Neuronal stem cell (in vitro differentiated cells): Measurements from ENCODE around the gene BRD1.

Experiments used
- DNase-seq: peaks from one replicate; pipeline ENCODE4 v3.0.0-alpha.2; 2013; ENCODE audit warnings: low spot score
- H2AFZ ChIP-seq: one replicate; pipeline ENCODE4 v1.6.1; 2013; ENCODE audit warnings: mild to moderate bottlenecking, low read length, inconsistent platforms
- H2AK5ac ChIP-seq: 2 replicates; pipeline ENCODE4 v1.6.1; 2013; ENCODE audit warnings: low read depth, mild to moderate bottlenecking, inconsistent platforms, low read length, moderate library complexity, mixed read lengths
- H2BK120ac ChIP-seq: 2 replicates; pipeline ENCODE4 v1.6.1; 2013; ENCODE audit warnings: low read depth, mild to moderate bottlenecking, inconsistent platforms, low read length, moderate library complexity, mixed read lengths
- H2BK12ac ChIP-seq: one replicate; pipeline ENCODE4 v1.6.1; 2013; ENCODE audit warnings: low read length, inconsistent platforms
- H2BK15ac ChIP-seq: 2 replicates; pipeline ENCODE4 v1.6.1; 2013; ENCODE audit warnings: mild to moderate bottlenecking, low read length, inconsistent platforms, mixed read lengths
- H2BK5ac ChIP-seq: one replicate; pipeline ENCODE4 v1.6.1; 2013; ENCODE audit warnings: inconsistent platforms, mild to moderate bottlenecking, low read length, moderate library complexity
- H3K14ac ChIP-seq: one replicate; pipeline ENCODE4 v1.6.1; 2013; ENCODE audit warnings: low read length, inconsistent platforms
- H3K18ac ChIP-seq: 2 replicates; pipeline ENCODE4 v1.6.1; 2013; ENCODE audit warnings: low read length, inconsistent platforms
- H3K23ac ChIP-seq: 2 replicates; pipeline ENCODE4 v1.6.1; 2013; ENCODE audit warnings: low read depth, mild to moderate bottlenecking, mixed read lengths, low read length, inconsistent platforms; ENCODE audit not compliant: poor library complexity
- H3K27ac ChIP-seq: replicated peaks from 3 replicates; pipeline ENCODE4 v1.5.1; 2013; ENCODE audit warnings: low read length, inconsistent platforms
- H3K27me3 ChIP-seq, 3 experiments: 2 replicates each; pipeline ENCODE4 v1.6.1; 2013; ENCODE audit warnings: low read length in 3 of 3, mild to moderate bottlenecking in 2 of 3, inconsistent platforms in 1 of 3, low read depth in 1 of 3, mixed read lengths in 1 of 3, moderate library complexity in 1 of 3; ENCODE audit not compliant: control insufficient read depth in 3 of 3, insufficient read depth in 3 of 3
- H3K36me3 ChIP-seq, 2 donors: replicated peaks in 1 of 2; 2 replicates each; pipeline ENCODE4 v1.6.1; 2013; ENCODE audit warnings: low read length in 2 of 2; ENCODE audit not compliant: control insufficient read depth in 2 of 2, insufficient read depth in 2 of 2
- H3K4ac ChIP-seq: 2 replicates; pipeline ENCODE4 v1.6.1; 2013; ENCODE audit warnings: inconsistent platforms, mild to moderate bottlenecking, low read length, moderate library complexity
- H3K4me1 ChIP-seq, 2 donors: 1 replicate in 1 of 2; 2 replicates in 1 of 2; pipeline ENCODE4 v1.6.1; 2013; ENCODE audit warnings: low read length in 2 of 2, low read depth in 1 of 2; ENCODE audit not compliant: control insufficient read depth in 2 of 2, insufficient read depth in 1 of 2
- H3K4me2 ChIP-seq: one replicate; pipeline ENCODE4 v1.6.1; 2013; ENCODE audit warnings: mild to moderate bottlenecking, low read length, inconsistent platforms; ENCODE audit not compliant: insufficient read depth, poor library complexity, severe bottlenecking
- H3K4me3 ChIP-seq, 2 donors: 2 replicates each; pipeline ENCODE4 v1.5.1; 2013; ENCODE audit warnings: low read length in 2 of 2, mild to moderate bottlenecking in 2 of 2, inconsistent platforms in 1 of 2, moderate library complexity in 1 of 2
- H3K79me1 ChIP-seq: one replicate; pipeline ENCODE4 v1.6.1; 2013; ENCODE audit warnings: low read depth, mild to moderate bottlenecking, inconsistent platforms, low read length, moderate library complexity
- H3K9ac ChIP-seq: one replicate; pipeline ENCODE4 v1.6.1; 2013; ENCODE audit warnings: mild to moderate bottlenecking, low read depth, low read length, inconsistent platforms; ENCODE audit not compliant: poor library complexity
- H3K9me3 ChIP-seq, 2 donors: replicated peaks in 1 of 2; 2 replicates each; pipeline versions ENCODE3 to v1.6.1; 2013; ENCODE audit warnings: low read length in 2 of 2, mild to moderate bottlenecking in 2 of 2, inconsistent platforms in 1 of 2, low read depth in 1 of 2, mixed read lengths in 1 of 2, moderate library complexity in 1 of 2; ENCODE audit not compliant: control insufficient read depth in 2 of 2, insufficient read depth in 1 of 2
- H4K8ac ChIP-seq: one replicate; pipeline ENCODE4 v1.6.1; 2013; ENCODE audit warnings: low read depth, mild to moderate bottlenecking, inconsistent platforms, low read length, moderate library complexity
- H4K91ac ChIP-seq: one replicate; pipeline ENCODE4 v1.6.1; 2013; ENCODE audit warnings: low read length, low read depth, mild to moderate bottlenecking, inconsistent platforms; ENCODE audit not compliant: poor library complexity
- WGBS, 2 donors: extraction: QIAGEN DNeasy Blood & Tissue Kit; methylation state at CpG; one replicate each; pipeline ENCODE4 v1.1.7; 2013; ENCODE audit warnings: missing lambda C conversion rate in 2 of 2, mixed read lengths in 1 of 2; ENCODE audit not compliant: insufficient read length in 2 of 2, insufficient replicate concordance in 1 of 2; ENCODE audit errors: extremely low coverage in 2 of 2; 5-methylcytosine and 5-hydroxymethylcytosine counted together

BRD1 gene

DNA sequence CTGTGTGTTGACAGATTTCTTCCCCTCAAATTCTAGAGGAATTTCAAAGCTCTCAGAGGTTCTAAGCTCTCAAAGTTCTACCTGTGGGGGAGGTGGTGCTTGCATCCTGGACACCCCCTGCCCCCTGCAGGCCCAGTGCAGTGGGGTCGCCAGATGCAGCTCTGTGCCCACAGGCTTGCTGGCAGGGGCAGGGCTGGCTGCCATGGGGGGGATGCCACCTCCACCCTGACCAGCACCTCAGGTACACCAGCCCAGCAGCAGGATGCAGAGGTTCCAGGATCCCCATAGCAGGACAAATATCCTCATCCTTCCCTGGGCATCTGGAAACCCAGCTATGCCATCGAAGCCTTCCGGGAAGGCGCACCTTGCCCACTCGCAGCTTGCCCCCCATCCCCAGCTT is 91.1 kb downstream of the BRD1 start:
- Histone ChIP-seq H3K79me1 (peaks cover 2% of the 10 kb centered on the region), H3K9me3 (peaks cover 3 to 6% of the 10 kb centered on the region in 2 donors), H3K18ac (no peak overlapping the region), H2BK120ac (no peak overlapping the region), H3K4me2 (no peak overlapping the region), H3K4ac (no peak overlapping the region), H2BK12ac (no peak overlapping the region), H3K27me3 (peaks cover 0 to 12% (median 0%) of the 10 kb centered on the region in 3 experiments), H4K91ac (no peak overlapping the region), H2AFZ (no peak overlapping the region), H3K9ac (no peak overlapping the region), H3K36me3 (no peaks in the 10 kb centered on the region), H3K4me3 (no peak overlapping the region), H3K23ac (peak overlapping the region; percentile 73), H3K27ac (no peak overlapping the region), H3K14ac (peak overlapping the region; percentile 97), H2AK5ac (no peak overlapping the region), H4K8ac (peak overlapping the region; percentile 3), H3K4me1 (no peaks in the 10 kb centered on the region), H2BK5ac (no peak overlapping the region), H2BK15ac (no peak overlapping the region)
- no CpG with 5 or more reads among the region's 5 CpGs for WGBS, 2 donors
- DNase-seq: no peak

DNA sequence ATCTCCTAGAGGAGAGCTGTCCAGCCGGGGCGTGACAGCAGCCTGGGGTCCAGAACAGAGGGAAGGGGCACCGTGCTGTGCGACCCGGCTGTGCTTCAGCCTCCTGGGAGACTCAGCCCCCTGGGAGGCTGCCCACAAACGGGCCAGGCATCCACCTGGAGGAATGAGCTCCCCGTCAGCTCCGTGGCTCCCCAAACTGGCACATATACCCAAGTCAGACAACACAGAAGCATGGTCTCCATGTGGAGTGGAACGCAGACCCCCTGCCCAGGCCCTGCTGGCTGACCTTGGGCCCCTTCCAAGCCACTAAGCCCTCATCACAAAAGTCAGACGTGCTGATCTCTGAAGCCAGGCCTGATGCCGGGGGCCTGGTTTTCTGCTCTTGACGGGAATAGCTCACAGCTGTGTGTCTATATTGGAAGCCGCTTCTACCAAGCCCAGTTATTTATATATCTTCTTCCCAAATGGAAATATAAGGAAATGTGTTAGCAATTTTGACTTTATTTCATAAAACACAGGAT is 91.7 kb downstream of the BRD1 start:
- Histone ChIP-seq H2AK5ac (no peak overlapping the region), H3K4me3 (no peak overlapping the region), H3K79me1 (peaks cover 2% of the 10 kb centered on the region), H4K91ac (no peak overlapping the region), H3K27ac (no peak overlapping the region), H3K4ac (no peak overlapping the region), H4K8ac (no peak overlapping the region), H2BK15ac (no peak overlapping the region), H3K4me2 (no peak overlapping the region), H3K23ac (no peak overlapping the region), H2BK5ac (no peak overlapping the region), H3K36me3 (no peaks in the 10 kb centered on the region), H2BK12ac (no peak overlapping the region), H3K4me1 (no peaks in the 10 kb centered on the region), H2AFZ (no peak overlapping the region), H3K9me3 (peaks cover 3 to 6% of the 10 kb centered on the region in 2 donors), H3K18ac (no peak overlapping the region), H3K9ac (no peak overlapping the region), H3K14ac (no peak overlapping the region), H2BK120ac (no peak overlapping the region), H3K27me3 (peaks cover 0 to 12% (median 0%) of the 10 kb centered on the region in 3 experiments)
- no peak for DNase-seq
- no CpG with 5 or more reads among the region's 13 CpGs for WGBS, 2 donors

GRCh38 chr22:49735411-49735900 is 92.2 kb downstream of the BRD1 start:
- Histone ChIP-seq H2BK5ac (no peak overlapping the region), H3K36me3 (no peaks in the 10 kb centered on the region), H2BK120ac (no peak overlapping the region), H2AK5ac (no peak overlapping the region), H2BK15ac (no peak overlapping the region), H3K79me1 (peaks cover 2% of the 10 kb centered on the region), H3K27ac (no peak overlapping the region), H4K91ac (no peak overlapping the region), H2BK12ac (no peak overlapping the region), H3K4me3 (no peak overlapping the region), H3K14ac (no peak overlapping the region), H3K27me3 (peaks cover 0 to 12% (median 0%) of the 10 kb centered on the region in 3 experiments), H3K4ac (no peak overlapping the region), H3K4me2 (no peak overlapping the region), H2AFZ (no peak overlapping the region), H3K18ac (no peak overlapping the region), H3K9ac (no peak overlapping the region), H4K8ac (no peak overlapping the region), H3K23ac (no peak overlapping the region), H3K9me3 (peaks cover 3 to 6% of the 10 kb centered on the region in 2 donors), H3K4me1 (no peaks in the 10 kb centered on the region)
- peak; percentile 67 for DNase-seq
- no CpG with 5 or more reads among the region's 16 CpGs for WGBS, 2 donors

GRCh38 chr22:49734882-49735281 is 92.8 kb downstream of the BRD1 start:
- no peak overlapping the region for H4K8ac ChIP-seq
- no peaks in the 10 kb centered on the region for H3K36me3 ChIP-seq
- peak overlapping the region; percentile 57 for H3K18ac ChIP-seq
- no peak overlapping the region for H2BK15ac ChIP-seq
- no peak overlapping the region for H3K4ac ChIP-seq
- no peak overlapping the region for H2AFZ ChIP-seq
- no peaks in the 10 kb centered on the region for H3K4me1 ChIP-seq
- no peak overlapping the region for H2BK5ac ChIP-seq
- H3K23ac ChIP-seq: peak overlapping the region; percentile 31
- WGBS, 2 donors: no CpG with 5 or more reads among the region's 12 CpGs
- H2BK120ac ChIP-seq: no peak overlapping the region
- peaks cover 0 to 12% (median 0%) of the 10 kb centered on the region in 3 experiments for H3K27me3 ChIP-seq
- H3K4me3 ChIP-seq: no peak overlapping the region
- no peak overlapping the region for H3K14ac ChIP-seq
- no peak overlapping the region for H2BK12ac ChIP-seq
- H3K4me2 ChIP-seq: no peak overlapping the region
- H3K9me3 ChIP-seq: peaks cover 3 to 6% of the 10 kb centered on the region in 2 donors
- peaks cover 2% of the 10 kb centered on the region for H3K79me1 ChIP-seq
- no peak overlapping the region for H3K9ac ChIP-seq
- no peak for DNase-seq
- H2AK5ac ChIP-seq: no peak overlapping the region
- H4K91ac ChIP-seq: no peak overlapping the region
- H3K27ac ChIP-seq: no peak overlapping the region
